IMR-90 (cell line): ENCODE measurements around the gene ZFYVE28. TPM values are rescaled to one million over a fixed set of nuclear protein-coding genes. Genes with fewer than 3 reads are reported as not detected.
"Not testable (repeated sequence)": the region's sequence is repeated elsewhere in the genome, so short reads cannot be mapped to it uniquely, and the experiment has no call there.

Experiments
- ATAC-seq: fragments of 200-7000 bp; cut with Tn5 transposase; 2 replicates; pipeline ENCODE4 v1.9.1; 2020; ENCODE audit warnings: low read depth, mild to moderate bottlenecking, moderate library complexity
- BruUV-seq: library from RNA; stranded (reverse); fragments of 400-500 nt; replicated peaks from 2 replicates; lab custom pipeline; 2021; lab: Mats Ljungman, UMichigan
- CTCF ChIA-PET: fragments of 300-600 bp; formaldehyde crosslinking; extraction: SDS; loops from one replicate; lab custom pipeline; 2021; ENCODE audit warnings: antibody characterized with exemption; lab: Yijun Ruan, JAX
- POLR2A ChIA-PET: fragments of 300-600 bp; sonication (Branson Sonifier 250); formaldehyde crosslinking; loops from one replicate; lab custom pipeline; 2022; ENCODE audit warnings: antibody characterized with exemption; ENCODE audit not compliant: unreplicated experiment; lab: Charles Lee
- DNase-seq: peaks from one replicate; pipeline ENCODE4 v3.0.0; 2013
- H2AFZ ChIP-seq: replicated peaks from 2 replicates; pipeline ENCODE3; 2013; ENCODE audit warnings: low read length, mild to moderate bottlenecking; ENCODE audit not compliant: poor library complexity
- H2AK5ac ChIP-seq: 2 replicates; pipeline ENCODE4 v1.6.1; 2013; ENCODE audit warnings: low read depth, low read length, inconsistent platforms
- H2AK9ac ChIP-seq: replicated peaks from 2 replicates; pipeline ENCODE3; 2013; ENCODE audit warnings: mild to moderate bottlenecking, low read depth, low read length, moderate library complexity; ENCODE audit not compliant: poor library complexity
- H2BK120ac ChIP-seq: 2 replicates; pipeline ENCODE4 v1.6.1; 2013; ENCODE audit warnings: low read depth, low read length, inconsistent platforms
- H2BK15ac ChIP-seq: 3 replicates; pipeline ENCODE4 v1.6.1; 2013; ENCODE audit warnings: low read depth, low read length, inconsistent platforms
- H2BK20ac ChIP-seq: 2 replicates; pipeline ENCODE4 v1.6.1; 2013; ENCODE audit warnings: low read depth, mild to moderate bottlenecking, inconsistent platforms, low read length, moderate library complexity
- H2BK5ac ChIP-seq: 2 replicates; pipeline ENCODE4 v1.6.1; 2013; ENCODE audit warnings: mild to moderate bottlenecking, low read depth, low read length, inconsistent platforms; ENCODE audit not compliant: poor library complexity, severe bottlenecking
- H3K14ac ChIP-seq: replicated peaks from 2 replicates; pipeline ENCODE4 v1.6.1; 2013; ENCODE audit warnings: low read depth, low read length, inconsistent platforms
- H3K18ac ChIP-seq: 2 replicates; pipeline ENCODE4 v1.6.1; 2013; ENCODE audit warnings: low read depth, low read length, control low read depth
- H3K23ac ChIP-seq: 2 replicates; pipeline ENCODE4 v1.6.1; 2013; ENCODE audit warnings: low read depth, low read length, inconsistent platforms
- H3K27ac ChIP-seq: 2 replicates; pipeline ENCODE4 v1.5.1; 2013; ENCODE audit warnings: mild to moderate bottlenecking, control low read depth, low read length; ENCODE audit not compliant: insufficient read depth
- H3K27me3 ChIP-seq: 2 replicates; pipeline ENCODE4 v1.6.1; 2013; ENCODE audit warnings: low read length; ENCODE audit not compliant: control insufficient read depth, insufficient read depth
- H3K36me3 ChIP-seq: 2 replicates; pipeline ENCODE4 v1.6.1; 2013; ENCODE audit warnings: low read length, mixed read lengths; ENCODE audit not compliant: control insufficient read depth, insufficient read depth
- H3K4ac ChIP-seq: 2 replicates; pipeline ENCODE4 v1.6.1; 2013; ENCODE audit warnings: low read depth, low read length, inconsistent platforms
- H3K4me1 ChIP-seq: 2 replicates; pipeline ENCODE4 v1.6.1; 2013; ENCODE audit warnings: low read length, mixed read lengths; ENCODE audit not compliant: control insufficient read depth, insufficient read depth
- H3K4me2 ChIP-seq: 2 replicates; pipeline ENCODE4 v1.6.1; 2013; ENCODE audit warnings: low read depth, mild to moderate bottlenecking, control low read depth, low read length, moderate library complexity
- H3K4me3 ChIP-seq: 2 replicates; pipeline ENCODE4 v1.5.1; 2013; ENCODE audit warnings: low read depth, mild to moderate bottlenecking, control low read depth, low read length, moderate library complexity; ENCODE audit not compliant: insufficient read depth
- H3K56ac ChIP-seq: 2 replicates; pipeline ENCODE4 v1.6.1; 2013; ENCODE audit warnings: low read length, inconsistent platforms; ENCODE audit not compliant: insufficient read depth; ENCODE audit errors: extremely low read depth
- H3K79me1 ChIP-seq, 2 experiments: 2 replicates each; pipeline ENCODE4 v1.6.1; 2013; ENCODE audit warnings: low read length in 2 of 2, inconsistent platforms in 1 of 2, low read depth in 1 of 2
- H3K9ac ChIP-seq: 2 replicates; pipeline ENCODE4 v1.6.1; 2013; ENCODE audit warnings: low read depth, low read length, control low read depth
- H3K9me1 ChIP-seq: 2 replicates; pipeline ENCODE4 v1.6.1; 2013; ENCODE audit warnings: low read length, inconsistent platforms; ENCODE audit not compliant: insufficient read depth
- H3K9me3 ChIP-seq: 2 replicates; pipeline ENCODE4 v1.6.1; 2013; ENCODE audit warnings: low read length; ENCODE audit not compliant: control insufficient read depth, insufficient read depth
- H4K20me1 ChIP-seq: 2 replicates; pipeline ENCODE4 v1.6.1; 2013; ENCODE audit warnings: low read length, inconsistent platforms; ENCODE audit not compliant: insufficient read depth
- H4K5ac ChIP-seq: 2 replicates; pipeline ENCODE4 v1.6.1; 2013; ENCODE audit warnings: mild to moderate bottlenecking, low read depth, low read length, control low read depth
- H4K8ac ChIP-seq, 2 experiments: 2 replicates each; pipeline ENCODE4 v1.6.1; 2013; ENCODE audit warnings: low read depth in 2 of 2, low read length in 2 of 2, control low read depth in 1 of 2, inconsistent platforms in 1 of 2
- H4K91ac ChIP-seq: 2 replicates; pipeline ENCODE4 v1.6.1; 2013; ENCODE audit warnings: low read depth, low read length, inconsistent platforms; ENCODE audit not compliant: insufficient read depth
- CEBPB ChIP-seq: IDR thresholded peaks from 2 replicates; pipeline ENCODE4 v1.6.1; 2012; ENCODE audit warnings: low read depth, low read length, improper control_type of control experiment
- WGBS, 2 experiments: methylation state at CpG; one replicate each; pipeline versions ENCODE4 v1.1.5 to v1.1.7; 2013; ENCODE audit warnings: missing lambda C conversion rate in 2 of 2; ENCODE audit not compliant: insufficient read length in 1 of 2; ENCODE audit errors: extremely low coverage in 2 of 2; 5-methylcytosine and 5-hydroxymethylcytosine counted together
- dilution Hi-C: fragments of 300-500 bp; cut with HindIII; formaldehyde crosslinking; loops from one replicate; pipeline ENCODE4 v1.14.3; 2018; ENCODE audit warnings: low sequenced_read_pairs; ENCODE audit not compliant: unreplicated experiment
- in situ Hi-C: fragments of 300-500 bp; cut with MboI; formaldehyde crosslinking; loops from 3 replicates; pipeline ENCODE4 v1.14.3; 2019; ENCODE audit warnings: low sequenced_read_pairs, inconsistent platforms, mixed read lengths
- intact Hi-C: fragments of 100-400 bp; cut with micrococcal nuclease; formaldehyde crosslinking; loops from 2 replicates; pipeline ENCODE4 v1.10.0; 2022
- polyA plus RNA-seq, 3 experiments: library from polyadenylated mRNA; depleted of rRNA; stranded (reverse); fragments of >200 nt; gene quantifications; 2 replicates each; pipeline ENCODE4 v1.2.3, GENCODE V29; 2012; ENCODE audit warnings: low replicate concordance in 1 of 3
- total RNA-seq: library from RNA; depleted of rRNA; stranded (reverse); fragments of >200 nt; gene quantifications from 2 replicates; pipeline ENCODE4 v1.2.3, GENCODE V29; 2012

ZFYVE28 gene
- total and polyA plus RNA-seq, 2 of the 4 experiments (the other 2 are of a cell fraction) = 0.36 to 1.2 TPM

DNA sequence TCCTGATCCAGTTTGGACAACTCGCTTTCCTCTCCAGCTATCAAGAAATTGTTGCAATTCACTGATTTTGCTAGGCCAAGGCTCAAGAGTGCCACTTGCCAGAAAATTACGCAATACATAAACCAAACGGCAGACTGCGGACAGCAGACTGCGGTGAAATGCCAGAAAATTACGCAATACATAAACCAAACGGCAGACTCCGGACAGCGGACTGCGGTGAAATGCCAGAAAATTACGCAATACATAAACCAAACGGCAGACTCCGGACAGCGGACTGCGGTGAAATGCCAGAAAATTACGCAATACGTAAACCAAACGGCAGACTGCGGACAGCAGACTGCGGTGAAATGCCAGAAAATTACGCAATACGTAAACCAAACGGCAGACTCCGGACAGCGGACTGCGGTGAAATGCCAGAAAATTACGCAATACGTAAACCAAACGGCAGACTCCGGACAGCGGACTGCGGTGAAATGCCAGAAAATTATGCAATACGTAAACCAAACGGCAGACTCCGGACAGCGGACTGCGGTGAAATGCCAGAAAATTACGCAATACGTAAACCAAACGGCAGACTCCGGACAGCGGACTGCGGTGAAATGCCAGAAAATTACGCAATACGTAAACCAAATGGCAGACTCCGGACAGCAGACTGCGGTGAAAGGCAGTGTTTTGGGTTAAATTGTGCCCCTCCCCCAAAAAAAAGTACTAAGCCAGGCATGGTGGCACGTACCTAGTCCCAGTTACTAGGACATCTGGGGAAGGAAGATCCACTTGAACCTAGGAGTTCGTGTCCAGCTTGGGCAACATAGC is 11.7 kb upstream of the ZFYVE28 start:
- H3K27me3 ChIP-seq, H2BK5ac ChIP-seq, H3K9ac ChIP-seq, intact Hi-C loops, H4K8ac ChIP-seq, in situ Hi-C loops, H3K4me2 ChIP-seq, H3K4ac ChIP-seq, H3K56ac ChIP-seq, H3K9me1 ChIP-seq, H2BK15ac ChIP-seq, H3K18ac ChIP-seq, H3K4me3 ChIP-seq, POLR2A ChIA-PET, H2BK120ac ChIP-seq, BruUV-seq, dilution Hi-C loops, H3K79me1 ChIP-seq, H2AK5ac ChIP-seq, H4K91ac ChIP-seq, H3K14ac ChIP-seq, H4K20me1 ChIP-seq, H3K36me3 ChIP-seq, H4K5ac ChIP-seq, H2AFZ ChIP-seq, H3K27ac ChIP-seq, H3K4me1 ChIP-seq, ATAC-seq, H2AK9ac ChIP-seq, H3K23ac ChIP-seq, H3K9me3 ChIP-seq, H2BK20ac ChIP-seq, CTCF ChIA-PET: not testable (repeated sequence)
- WGBS, 2 experiments = 100% methylated on average over 2 of the region's 49 CpGs; no CpG with 5 or more reads in 1 of the 2 experiments
- peak; percentile 92 for TF ChIP-seq CEBPB
- DNase-seq = peak; percentile 46
